HG03108 (cell line): Measurements from ENCODE around the gene CPEB4.

Experiments used
- ATAC-seq: cut with Tn5 transposase; IDR thresholded peaks from one replicate; pipeline ENCODE4 v1.9.1; 2021; ENCODE audit warnings: moderate library complexity; ENCODE audit not compliant: unreplicated experiment

The CPEB4 gene

DNA sequence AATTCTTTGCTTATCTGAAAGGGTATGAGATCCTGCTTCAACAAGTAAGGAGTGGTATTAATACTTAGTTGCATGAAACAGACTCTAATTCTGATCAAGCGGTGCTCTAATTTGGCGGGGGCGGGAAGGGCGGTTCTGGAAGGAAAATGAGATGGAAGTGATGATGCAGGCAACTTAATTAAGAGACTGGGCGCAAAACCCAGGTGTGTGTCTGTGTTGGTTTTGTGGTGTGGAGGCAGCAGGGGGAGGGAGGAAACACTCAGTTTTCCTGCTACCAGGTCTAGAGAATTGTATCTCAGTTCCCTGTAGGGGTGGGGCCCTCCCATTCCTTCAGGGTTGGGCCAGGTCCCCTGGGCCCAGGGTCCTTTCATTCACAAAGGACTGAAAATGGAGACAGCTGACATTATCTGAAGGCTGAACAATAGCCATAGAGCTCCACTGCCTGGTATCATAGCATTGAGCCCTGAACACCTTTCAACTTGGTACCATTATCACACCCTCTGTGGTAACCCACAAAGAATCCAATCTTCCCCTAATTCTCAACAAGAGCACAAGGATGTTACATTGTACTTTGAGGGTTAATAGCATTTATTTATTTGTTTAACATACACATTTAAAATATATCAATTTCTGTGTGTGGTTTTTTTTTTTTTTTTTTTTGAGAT is 83.7 kb downstream of the CPEB4 start:
- ATAC-seq = no peak

GRCh38 chr5:173972607-173972924 is 84.4 kb downstream of the CPEB4 start:
- ATAC-seq = no peak

- ATAC-seq = no peak
These were observed 84.9 kb downstream of the CPEB4 start for GRCh38 chr5:173972925-173973615.

GRCh38 chr5:173973616-173973969 is 85.4 kb downstream of the CPEB4 start:
- ATAC-seq = no peak

GRCh38 chr5:173974688-173975239 is 86.6 kb downstream of the CPEB4 start:
- no peak for ATAC-seq

GRCh38 chr5:173981185-173981761 is 93.1 kb downstream of the CPEB4 start:
- ATAC-seq = no peak

GRCh38 chr5:173984218-173984617 is 96.1 kb downstream of the CPEB4 start:
- ATAC-seq = no peak

GRCh38 chr5:173988554-173989431 is 100.6 kb downstream of the CPEB4 start, which contains the start of gene C5orf47:
TSS of gene C5orf47 (plus strand) at chr5:173989170. CDS start at chr5:173989264, 94 bp downstream.
- no peak for ATAC-seq

GRCh38 chr5:173989432-173990082 is 101.4 kb downstream of the CPEB4 start:
- no peak for ATAC-seq

DNA sequence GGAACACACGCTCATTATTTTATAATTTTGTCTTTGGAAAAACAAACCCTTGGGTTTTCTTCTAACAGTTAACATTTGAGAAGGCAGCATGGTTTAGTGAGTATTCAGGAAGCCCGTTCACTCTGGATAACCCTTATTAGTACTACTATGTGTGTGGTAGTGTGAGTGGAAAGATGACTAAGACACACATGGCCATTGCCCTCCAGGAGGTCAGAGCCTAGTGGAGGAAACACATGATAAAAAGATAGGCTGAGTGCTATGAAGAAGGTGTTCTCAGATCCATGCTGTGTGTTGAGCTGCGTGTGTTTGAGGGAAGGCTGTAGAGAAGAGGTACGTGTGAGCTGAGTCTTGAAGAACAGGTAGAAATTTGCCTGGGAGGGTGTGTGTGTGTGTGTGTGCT is 109.2 kb downstream of the CPEB4 start:
- no peak for ATAC-seq

DNA sequence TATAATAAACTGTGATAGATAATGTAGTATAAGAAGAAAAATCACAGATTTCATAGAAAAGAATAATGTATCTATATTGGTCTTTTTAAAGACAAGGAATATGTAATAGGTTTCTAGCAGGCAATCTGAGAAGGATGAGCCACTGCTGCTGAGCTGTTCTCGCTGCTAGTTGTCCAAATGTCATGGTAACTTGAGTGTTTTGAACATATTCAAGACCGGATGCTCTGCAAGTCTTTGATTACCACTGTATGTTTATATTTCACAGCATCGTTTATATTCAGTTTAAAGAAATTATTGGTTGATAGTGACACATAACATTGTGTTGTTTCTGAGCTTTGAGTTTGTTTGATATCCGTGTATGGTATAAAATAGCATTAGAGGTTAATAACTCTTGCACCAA is 110.4 kb downstream of the CPEB4 start:
- no peak for ATAC-seq

DNA sequence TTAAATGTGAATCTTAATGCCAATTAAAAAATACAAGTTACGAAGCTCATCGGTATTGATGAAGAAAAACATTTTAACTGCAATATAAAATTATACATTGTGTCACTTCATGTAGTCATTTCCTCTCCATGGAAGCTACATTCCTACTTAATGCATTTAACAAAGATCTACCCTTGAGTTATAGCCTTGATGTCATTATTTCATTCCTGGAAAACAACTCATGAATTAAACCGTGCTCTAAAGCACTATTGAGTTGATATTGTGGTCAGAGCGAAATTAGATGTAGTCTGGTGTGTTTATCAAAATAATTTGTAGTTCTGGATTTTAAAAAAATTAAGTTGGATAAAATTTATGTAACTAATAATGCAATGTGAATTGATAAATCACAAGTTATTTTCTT is 111.9 kb downstream of the CPEB4 start:
- no peak for ATAC-seq

GRCh38 chr5:174003795-174004194 is 115.6 kb downstream of the CPEB4 start:
- ATAC-seq = no peak

- no peak for ATAC-seq
These were observed 120.8 kb downstream of the CPEB4 start for GRCh38 chr5:174008922-174009321.

DNA sequence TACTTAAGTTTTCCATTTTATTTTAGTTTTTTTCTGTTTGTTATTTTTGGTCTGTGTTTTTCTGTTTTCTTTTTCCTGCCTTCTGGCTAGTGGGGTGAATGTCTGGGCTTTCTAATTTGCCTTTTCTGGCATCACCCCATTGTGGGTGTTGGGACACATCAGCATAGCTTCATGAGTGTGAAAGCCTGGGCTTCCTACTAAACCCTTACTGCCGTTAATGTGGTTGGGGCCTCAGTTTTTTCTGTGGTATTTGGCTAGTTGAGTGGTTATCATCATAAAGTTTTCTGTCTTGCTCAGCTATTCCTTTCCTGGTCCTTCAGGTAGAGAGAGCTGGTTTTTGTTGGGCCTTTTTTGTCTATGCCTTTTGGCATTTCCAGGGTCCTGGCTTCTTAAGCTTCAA is 122.2 kb downstream of the CPEB4 start:
- no peak for ATAC-seq

DNA sequence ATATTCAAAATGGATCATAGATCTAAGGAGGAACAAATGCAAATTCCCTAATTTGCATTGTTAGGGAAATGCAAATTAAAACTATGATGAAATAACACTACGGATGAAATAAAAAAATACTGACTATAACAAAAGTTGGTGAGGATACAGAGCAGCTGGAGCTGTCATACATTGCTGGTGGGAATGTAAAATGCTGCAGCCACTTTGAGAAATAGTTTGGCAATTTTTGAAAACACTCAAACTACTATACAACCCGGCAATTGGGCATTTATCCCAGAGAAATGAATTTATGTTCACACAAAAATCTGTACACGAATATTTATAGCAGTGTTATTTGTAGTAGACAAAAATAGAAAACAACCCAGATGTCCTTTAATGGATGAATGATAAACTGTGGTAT is 123.3 kb downstream of the CPEB4 start:
- no peak for ATAC-seq
